Activated naive CD4-positive, alpha-beta T cell treated with anti-CD3 and anti-CD28 coated beads, Interleukin-2, amount 50 U/mL, for 72 hours (primary cell): Measurements from ENCODE around the gene CALML3. TPM values are rescaled to one million over a fixed set of nuclear protein-coding genes. Genes with fewer than 3 reads are reported as not detected.
A peak's percentile ranks its signal among the peaks of the same experiment; 100 is the strongest.

Experiments used
- ATAC-seq, 2 donors: fragments of 150-1000 bp; cut with Tn5 transposase; 2 replicates each; pipeline ENCODE4 v1.10.0; 2021; ENCODE audit warnings: mild to moderate bottlenecking in 2 of 2, moderate library complexity in 2 of 2
- DNase-seq, 2 donors: peaks; one replicate each; pipeline ENCODE4 v3.0.0; 2021 to 2022; ENCODE audit warnings: low spot score in 2 of 2
- H3K27ac Mint-ChIP-seq, 2 donors: one replicate each; pipeline ENCODE4 v1.8.0; 2022; ENCODE audit warnings: mild to moderate bottlenecking in 2 of 2, mixed read lengths in 2 of 2
- H3K36me3 Mint-ChIP-seq, 2 donors: one replicate each; pipeline ENCODE4 v1.8.0; 2022; ENCODE audit warnings: mixed read lengths in 2 of 2
- H3K9me3 Mint-ChIP-seq, 2 donors: one replicate each; pipeline ENCODE4 v1.8.0; 2022; ENCODE audit warnings: mixed read lengths in 2 of 2
- total RNA-seq, 2 donors: library from RNA; stranded (reverse); gene quantifications; one replicate each; pipeline ENCODE4 v1.2.3, GENCODE V29; 2022

The CALML3 gene
- total RNA-seq, 2 donors from 2014 or later = not detected

DNA sequence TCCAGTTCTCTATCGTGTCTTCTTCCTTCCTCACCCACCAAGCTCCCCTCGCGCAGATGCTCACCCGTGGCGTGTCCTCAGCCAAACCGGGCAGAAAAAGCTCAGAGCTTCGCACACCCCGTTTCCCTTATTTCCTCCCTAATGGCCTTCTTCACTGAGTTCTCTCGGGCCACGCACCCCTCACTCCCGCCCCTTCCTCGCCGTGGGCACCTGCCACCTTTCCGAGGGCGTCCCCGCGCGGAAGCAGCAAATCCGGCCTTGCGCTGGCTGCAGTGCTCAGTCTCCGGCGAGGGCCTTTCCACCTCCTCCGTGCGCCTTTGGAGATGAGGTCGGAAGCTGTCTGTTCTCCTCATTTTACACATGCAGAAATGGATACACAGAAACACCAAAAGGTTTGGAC lies 12.4 kb upstream of the CALML3 start:
- Mint-ChIP-seq H3K9me3 (no peaks in the 10 kb centered on the region), H3K36me3 (no peaks in the 10 kb centered on the region), H3K27ac (no peak overlapping the region)
- ATAC-seq = no peak
- DNase-seq = no peak

DNA sequence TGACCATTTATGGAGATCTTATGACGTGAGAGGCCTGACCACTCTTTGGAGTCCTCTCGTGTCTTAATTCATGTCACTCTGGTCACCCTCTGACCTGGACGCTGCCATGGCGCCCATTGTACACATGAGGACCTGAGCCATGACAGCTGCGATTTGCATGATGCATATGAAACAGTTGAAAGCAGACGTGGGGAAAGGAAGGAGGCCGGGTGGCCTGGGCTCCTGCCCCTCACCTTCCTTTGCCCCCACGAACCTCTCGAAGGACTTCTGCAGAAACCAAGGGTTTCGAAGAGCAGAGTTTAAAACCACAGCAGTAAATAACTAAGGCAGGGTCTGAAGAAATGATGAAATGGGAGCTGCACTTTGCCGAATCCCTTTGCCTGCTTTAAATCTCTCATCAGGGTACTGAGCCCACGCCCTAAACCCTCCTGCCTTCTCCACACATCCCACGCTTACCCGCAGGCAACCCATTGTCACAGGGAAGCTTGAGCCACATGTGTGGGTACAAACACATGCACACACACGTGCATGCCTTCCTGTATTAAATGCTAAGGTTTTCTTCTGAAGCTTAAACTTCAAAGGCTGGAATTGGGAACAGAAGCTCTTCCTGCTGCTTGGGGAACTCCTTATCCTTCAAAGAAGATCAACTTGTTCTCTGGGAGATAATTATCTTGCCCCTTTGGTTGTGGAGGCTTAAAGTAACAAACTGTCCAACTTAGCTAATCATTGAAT lies 11.7 kb upstream of the CALML3 start:
- Mint-ChIP-seq H3K36me3 (no peaks in the 10 kb centered on the region), H3K9me3 (no peaks in the 10 kb centered on the region), H3K27ac (no peak overlapping the region)
- ATAC-seq = peak in 1 of 2 donors; percentile 49
- DNase-seq = no peak

DNA sequence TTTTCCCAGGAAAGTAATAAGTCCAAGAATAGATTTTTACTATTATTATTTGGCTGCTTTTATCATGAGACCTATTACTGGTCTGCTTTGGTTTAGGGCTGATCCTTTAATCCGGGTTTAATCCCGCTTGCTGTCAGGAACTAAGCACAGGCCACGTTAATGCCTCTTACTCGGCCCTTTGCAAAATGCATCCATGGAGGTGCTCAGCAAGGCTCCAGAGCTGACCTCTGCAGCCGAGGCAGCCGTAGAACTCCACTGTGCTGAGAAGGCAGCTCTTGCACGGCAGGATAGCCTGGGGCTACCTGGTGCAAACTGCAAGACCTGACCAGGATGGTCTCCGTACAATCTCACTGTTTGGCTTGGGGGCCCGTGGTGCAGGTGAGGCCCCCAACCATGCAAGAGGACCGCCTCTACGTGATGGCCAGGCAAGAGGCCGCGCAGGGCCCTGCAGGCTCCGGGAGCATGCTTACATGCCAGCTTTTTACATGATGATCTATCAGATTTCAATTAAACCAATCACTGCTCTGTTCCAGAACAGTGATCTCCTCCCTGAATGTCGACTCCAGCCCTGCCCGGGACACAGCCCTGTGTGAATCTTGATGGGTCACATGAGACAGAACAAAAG lies 10.4 kb upstream of the CALML3 start:
- H3K36me3 Mint-ChIP-seq = no peaks in the 10 kb centered on the region
- ATAC-seq (no peak), DNase-seq (no peak)
- H3K9me3 Mint-ChIP-seq = no peaks in the 10 kb centered on the region
- no peak overlapping the region for H3K27ac Mint-ChIP-seq

DNA sequence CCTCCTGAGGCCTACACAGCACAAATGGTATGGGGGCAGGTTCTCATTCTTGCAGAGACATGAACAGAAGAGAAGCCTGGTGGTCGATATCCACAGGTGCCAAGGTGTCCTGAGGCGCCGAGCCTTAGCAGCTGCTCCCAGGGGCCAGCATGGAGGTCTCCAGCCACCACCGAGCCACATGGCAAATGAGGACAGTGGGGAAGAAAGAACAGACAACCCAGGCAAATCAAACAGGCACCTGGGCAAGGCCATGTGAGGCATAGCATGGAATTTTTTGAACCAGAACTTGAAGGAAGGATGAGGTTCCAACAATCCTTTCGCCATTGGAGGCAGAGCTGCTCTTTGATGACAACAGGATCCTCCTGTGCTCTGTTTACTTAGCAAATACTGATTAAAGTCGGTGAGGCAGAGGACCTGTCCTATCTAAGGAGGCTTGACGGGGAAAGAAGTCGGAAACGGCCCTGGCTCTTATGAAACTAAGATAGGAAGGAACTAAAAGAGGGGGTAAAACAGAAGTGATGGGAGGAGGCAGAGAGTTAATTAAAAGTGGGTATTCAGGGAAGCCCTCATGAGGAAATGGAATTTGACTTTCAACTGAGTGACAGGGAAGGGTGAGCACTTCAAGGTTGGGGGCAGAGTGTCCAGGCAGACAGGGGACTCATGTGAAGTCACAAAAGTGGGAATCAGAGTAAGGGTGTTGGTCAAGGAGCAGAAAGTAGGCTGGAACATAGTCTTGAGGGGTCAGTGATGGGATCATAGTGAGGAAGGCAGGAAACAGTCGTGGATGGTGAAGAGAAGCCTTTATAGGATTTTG lies 8.6 kb upstream of the CALML3 start:
- no peak for ATAC-seq
- Mint-ChIP-seq H3K9me3 (no peaks in the 10 kb centered on the region), H3K27ac (no peak overlapping the region), H3K36me3 (no peaks in the 10 kb centered on the region)
- DNase-seq = no peak

DNA sequence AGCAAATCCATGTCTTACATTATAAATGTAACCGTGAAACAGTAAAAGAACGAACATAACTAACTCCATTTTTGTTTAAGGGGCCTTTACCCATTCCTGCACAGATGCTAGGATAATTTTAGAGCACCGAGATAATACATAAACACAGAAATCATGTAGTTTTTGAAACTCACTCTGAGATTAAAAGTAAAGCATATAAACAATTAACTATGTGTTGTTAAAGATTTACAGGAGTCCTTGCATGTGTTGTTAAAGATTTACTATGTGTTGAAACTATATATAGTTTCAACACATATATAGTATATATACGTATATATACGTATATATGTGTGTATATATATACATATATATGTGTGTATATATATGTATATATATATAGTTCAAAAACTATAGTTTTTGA lies 7.2 kb upstream of the CALML3 start:
- no peak overlapping the region for H3K27ac Mint-ChIP-seq
- no peak for DNase-seq
- ATAC-seq = no peak
- H3K36me3 Mint-ChIP-seq = no peaks in the 10 kb centered on the region
- no peaks in the 10 kb centered on the region for H3K9me3 Mint-ChIP-seq

DNA sequence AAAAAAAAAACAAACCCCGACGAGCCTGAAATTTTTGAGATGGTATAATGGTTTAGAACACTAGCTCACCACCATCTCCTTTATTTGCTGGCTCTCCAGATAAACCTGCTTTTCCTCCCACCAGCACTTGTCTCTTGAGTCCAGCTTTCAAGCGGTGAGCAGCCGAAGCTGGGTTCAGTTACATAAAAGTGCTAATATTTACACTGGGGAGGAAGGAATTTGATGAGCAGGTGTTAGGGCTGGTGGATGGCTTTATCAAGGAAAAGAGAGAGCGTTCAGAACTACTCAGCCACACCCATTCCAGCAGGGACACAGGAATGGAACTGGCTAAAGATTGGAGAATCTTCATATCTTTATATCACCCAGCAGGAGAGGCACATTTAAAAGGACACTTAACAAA lies 6.6 kb upstream of the CALML3 start:
- no peaks in the 10 kb centered on the region for H3K36me3 Mint-ChIP-seq
- DNase-seq = no peak
- H3K9me3 Mint-ChIP-seq = no peaks in the 10 kb centered on the region
- H3K27ac Mint-ChIP-seq = no peak overlapping the region
- no peak for ATAC-seq

DNA sequence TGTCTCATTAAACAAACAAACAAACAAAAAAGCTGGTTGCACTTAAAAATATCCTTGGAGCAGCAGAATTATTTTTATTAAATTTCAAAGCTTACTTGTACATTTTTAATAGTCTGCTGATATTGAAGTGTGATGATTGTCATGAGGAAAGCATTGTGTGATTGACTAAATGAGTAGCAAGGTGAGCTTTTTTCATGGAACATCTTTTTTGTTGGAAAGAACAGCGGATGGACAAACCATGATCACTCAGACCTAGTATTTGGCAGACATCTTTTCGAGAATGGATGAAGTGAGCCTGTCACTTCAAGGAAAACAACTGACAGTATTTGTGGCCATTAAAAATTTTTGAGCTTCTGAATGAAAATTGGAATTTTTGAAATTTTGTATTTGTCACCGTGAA lies 5.7 kb upstream of the CALML3 start:
- no peak overlapping the region for H3K27ac Mint-ChIP-seq
- no peaks in the 10 kb centered on the region for H3K36me3 Mint-ChIP-seq
- DNase-seq (no peak), ATAC-seq (no peak)
- no peaks in the 10 kb centered on the region for H3K9me3 Mint-ChIP-seq

DNA sequence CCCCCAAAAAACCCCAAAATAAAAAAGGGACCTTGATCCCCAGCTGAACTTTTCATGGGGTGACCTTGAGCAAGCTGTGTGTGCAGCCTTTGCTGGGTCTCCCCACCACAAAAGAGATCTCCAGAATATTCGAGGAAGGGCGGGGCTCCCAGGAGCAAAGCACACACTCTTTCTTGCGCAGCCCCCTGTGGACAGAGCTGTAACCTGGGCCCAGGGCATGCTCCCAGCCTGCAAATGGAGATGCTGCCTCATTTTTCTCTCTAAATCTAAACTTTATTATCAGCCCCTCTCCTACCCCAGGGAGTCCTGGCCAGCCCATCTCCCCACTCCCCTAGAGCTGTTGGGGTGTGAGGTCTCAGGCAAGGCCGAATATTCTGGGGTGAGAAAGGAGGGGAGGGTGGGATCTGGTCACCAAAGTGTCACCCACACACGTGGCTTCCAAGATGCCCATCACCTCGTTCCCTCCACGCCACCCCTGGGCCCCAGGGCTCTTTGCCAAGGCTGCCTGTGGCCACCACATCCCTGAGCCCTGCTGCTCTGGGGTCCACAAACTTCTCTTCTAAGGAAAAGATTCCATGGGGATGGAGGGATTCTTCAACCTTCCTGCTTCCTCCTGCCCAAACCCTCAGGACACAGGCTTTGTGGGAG lies 1.7 kb upstream of the CALML3 start:
- DNase-seq = peak in 1 of 2 donors; percentile 16
- no peak overlapping the region for H3K27ac Mint-ChIP-seq
- no peaks in the 10 kb centered on the region for H3K36me3 Mint-ChIP-seq
- no peak for ATAC-seq
- H3K9me3 Mint-ChIP-seq = no peaks in the 10 kb centered on the region

DNA sequence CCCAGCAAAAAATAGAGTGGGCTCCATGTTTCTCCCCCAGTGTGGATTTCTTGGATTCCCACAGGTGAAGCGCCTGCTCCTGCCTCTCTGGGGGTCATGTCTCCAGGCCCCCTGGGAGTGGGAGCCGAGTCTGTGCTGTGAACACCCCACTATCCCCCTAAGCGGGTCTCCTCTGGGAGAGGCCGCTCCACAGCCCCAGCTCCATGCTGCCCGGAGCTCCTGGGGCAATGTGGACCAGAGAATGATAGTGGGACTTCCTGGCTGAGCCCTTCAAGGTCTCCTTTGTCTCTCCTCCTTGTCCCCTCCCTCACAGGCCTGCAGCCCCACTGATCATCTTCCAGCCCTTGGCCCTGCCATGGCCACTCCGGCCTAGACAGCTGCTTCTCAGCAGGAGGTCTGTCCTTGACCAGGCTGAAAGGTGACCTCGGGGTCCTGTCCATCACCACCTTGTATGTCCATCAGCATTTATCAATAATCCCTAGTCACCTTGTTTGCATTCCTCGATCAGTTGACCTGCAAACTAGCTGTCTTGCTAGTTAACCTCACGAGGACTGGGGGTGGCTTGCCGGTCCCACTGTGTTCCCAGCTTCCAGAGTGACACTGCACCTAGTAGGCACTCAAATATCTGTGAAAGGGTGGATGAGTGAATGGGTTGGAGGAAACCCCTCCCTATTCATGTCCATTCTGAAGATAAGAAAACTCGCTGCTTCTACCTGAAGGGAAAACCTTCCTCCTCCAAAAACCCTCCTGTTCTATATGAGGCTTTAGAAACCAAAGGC lies 776 bp upstream of the CALML3 start:
- ATAC-seq (no peak), DNase-seq (peak in 1 of 2 donors; percentile 43)
- no peaks in the 10 kb centered on the region for H3K36me3 Mint-ChIP-seq
- H3K9me3 Mint-ChIP-seq = no peaks in the 10 kb centered on the region
- H3K27ac Mint-ChIP-seq = no peak overlapping the region

DNA sequence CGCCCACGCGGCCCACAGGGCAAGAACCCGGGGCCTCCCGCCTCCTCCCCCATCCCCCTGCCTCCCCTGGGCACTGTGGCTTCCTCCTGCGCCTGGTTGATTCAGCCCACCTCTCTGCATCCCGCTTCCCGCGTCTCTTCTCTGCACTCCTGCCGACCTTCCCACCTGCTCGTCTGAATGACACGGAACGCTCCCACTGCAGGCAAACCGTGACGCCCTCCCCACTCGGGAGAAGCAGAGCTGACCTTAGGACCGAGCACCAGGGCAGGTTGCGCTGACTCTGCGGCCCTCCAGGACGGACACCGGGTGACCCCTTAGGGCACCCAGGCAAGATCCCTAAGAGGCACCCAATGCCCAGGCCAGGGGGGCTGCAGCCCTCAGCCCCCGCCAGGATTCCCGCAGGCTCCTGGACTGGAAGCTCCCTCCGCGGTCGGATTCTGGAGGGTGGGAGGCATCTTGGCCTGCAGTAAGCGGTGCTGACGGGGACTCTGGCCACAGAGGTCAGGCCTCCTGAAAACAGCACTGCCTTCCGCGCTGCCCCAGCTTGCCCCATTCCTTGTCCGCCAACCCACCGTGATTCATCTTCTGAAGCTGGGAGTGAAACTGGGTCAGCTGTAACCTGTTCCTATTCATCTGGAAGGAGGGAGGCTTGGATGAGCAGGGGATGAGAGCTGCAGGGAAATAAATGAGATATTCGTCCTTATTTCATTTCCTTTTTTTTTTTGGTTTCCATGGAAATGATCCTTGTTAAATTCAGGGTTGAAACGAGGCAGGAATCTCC lies 990 bp downstream of the CALML3 start:
- no peaks in the 10 kb centered on the region for H3K9me3 Mint-ChIP-seq
- no peaks in the 10 kb centered on the region for H3K36me3 Mint-ChIP-seq
- ATAC-seq (no peak), DNase-seq (no peak)
- H3K27ac Mint-ChIP-seq = no peak overlapping the region

DNA sequence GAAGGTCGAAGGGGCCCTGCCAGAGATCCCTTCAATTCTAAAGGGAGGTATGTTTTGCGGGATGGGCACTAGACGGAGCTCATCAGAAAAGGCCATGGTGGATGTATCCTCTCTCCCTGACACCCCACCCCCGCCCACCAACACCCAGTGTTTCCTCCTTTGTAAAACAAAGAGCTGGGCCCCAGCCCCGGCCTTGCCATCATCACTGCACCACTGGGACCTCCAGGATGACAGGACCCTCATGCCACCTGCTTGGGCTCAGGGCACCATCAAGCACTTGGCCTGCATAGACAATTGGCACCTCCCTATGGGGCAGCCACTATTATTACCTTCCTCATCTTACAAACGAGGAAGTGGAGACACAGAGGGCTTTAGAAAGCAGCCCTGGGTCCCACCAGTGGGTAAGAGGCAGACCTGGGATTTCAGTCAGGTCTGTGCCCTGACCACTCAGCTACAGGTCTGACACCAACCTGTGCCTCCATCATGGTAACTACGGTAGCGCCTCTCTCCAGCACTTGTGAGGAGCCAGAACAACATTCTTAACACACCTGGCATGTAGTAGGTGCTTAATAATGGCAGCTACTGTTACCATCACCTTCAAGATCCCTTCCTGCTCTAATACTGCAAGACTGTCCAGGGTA lies 2.0 kb downstream of the CALML3 start:
- Mint-ChIP-seq H3K27ac (no peak overlapping the region), H3K9me3 (no peaks in the 10 kb centered on the region), H3K36me3 (no peaks in the 10 kb centered on the region)
- peak in 1 of 2 donors; percentile 39 for DNase-seq
- no peak for ATAC-seq

DNA sequence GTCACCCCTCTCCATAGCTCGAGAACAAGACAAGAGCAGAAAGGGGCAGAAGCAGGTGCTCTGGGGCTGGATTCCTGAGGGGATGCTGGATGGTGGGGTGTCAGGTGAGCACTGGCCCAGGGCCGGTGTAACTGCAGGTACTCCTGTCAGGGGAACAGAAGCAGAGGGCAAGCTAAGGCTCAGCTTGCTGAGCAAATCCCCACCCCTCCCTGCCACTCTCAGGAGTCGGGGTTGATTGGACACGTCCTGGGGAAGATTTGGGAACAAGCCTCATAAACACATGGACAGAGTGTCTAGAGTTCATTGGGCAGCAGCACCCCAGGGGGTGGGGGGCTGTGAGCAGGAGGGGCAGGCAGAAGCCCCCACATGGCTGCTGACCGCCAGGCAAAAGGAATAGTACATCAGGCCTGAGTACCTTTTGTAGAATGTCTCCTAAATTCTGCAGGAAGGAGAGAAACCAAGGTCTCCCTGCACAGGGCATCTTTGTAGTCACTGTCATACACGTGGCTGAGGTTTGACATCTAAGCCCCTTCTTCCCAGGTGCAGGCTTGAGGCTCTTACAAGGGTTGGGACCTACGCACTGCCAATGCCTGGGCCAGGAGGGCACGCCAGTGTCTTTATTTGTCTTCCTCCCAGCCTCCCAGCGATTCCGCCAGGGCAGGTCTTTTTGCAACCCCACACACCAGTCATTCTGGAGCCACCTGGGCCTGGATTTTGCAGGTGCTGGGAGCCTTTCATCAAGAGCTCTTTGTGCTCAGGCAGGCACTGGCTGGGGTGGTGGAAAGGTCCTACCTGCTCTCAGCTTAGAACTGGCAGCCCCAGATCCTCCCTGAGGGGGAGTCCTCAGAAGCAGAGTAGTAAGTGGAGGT lies 2.8 kb downstream of the CALML3 start:
- H3K36me3 Mint-ChIP-seq = no peaks in the 10 kb centered on the region
- no peak for ATAC-seq
- peak in 1 of 2 donors; percentile 30 for DNase-seq
- H3K27ac Mint-ChIP-seq = no peak overlapping the region
- no peaks in the 10 kb centered on the region for H3K9me3 Mint-ChIP-seq

DNA sequence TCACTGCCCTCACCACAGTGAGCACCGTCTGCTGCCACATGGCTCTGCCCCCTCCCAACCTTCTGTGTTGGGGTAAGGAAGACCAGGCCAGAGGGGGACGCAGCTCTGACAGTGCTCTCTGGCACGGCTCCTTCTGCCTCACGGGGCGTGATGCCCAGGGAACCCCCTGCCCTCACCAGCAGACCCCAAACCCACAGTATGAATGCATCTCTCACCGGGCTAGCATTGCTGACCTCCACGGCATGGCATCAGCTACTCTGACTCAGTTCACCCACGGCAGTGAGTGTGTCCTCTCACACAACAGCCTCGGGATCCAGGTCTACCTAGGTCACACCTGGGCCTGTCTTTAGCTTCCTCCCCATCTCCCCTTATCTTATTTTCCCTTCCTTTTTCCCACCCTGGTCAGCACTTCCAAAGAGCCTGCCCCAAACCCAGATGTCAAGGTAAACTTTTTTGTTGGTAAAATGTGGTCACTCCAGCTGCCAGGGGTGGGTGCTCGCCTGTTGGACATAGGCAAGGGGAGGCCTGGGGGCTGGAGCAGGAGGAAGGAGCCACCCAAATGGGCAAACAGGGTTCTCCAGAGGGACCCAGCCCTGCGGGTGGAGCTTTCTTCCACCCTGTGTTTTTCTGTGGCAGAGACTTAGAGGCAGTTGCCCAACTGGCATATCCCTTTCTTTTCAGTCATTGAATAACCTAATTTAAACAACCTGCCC lies 4.4 kb downstream of the CALML3 start:
- Mint-ChIP-seq H3K36me3 (no peaks in the 10 kb centered on the region), H3K9me3 (no peaks in the 10 kb centered on the region), H3K27ac (peak overlapping the region in 1 of 2 donors; percentile 41)
- DNase-seq = peak in 1 of 2 donors; percentile 46
- no peak for ATAC-seq
